Psoas muscle (tissue), 8 donors: Measurements from ENCODE around the gene RPN1. TPM values are rescaled to one million over a fixed set of nuclear protein-coding genes. Genes with fewer than 3 reads are reported as not detected.

Source experiments
- ATAC-seq, 4 donors: fragments of 200-7000 bp; cut with Tn5 transposase; one replicate each; pipeline ENCODE4 v1.9.1; 2020; ENCODE audit warnings: moderate library complexity in 3 of 4, mild to moderate bottlenecking in 2 of 4
- DNase-seq, 2 donors: peaks; one replicate each; pipeline ENCODE4 v3.0.0-alpha.2; 2020
- H3K27ac ChIP-seq: fragments of 200-600 bp; one replicate; pipeline ENCODE4 v1.8.0; 2022
- H3K27me3 ChIP-seq, 3 donors: fragments of 200-600 bp in 1 of 3; one replicate each; pipeline versions ENCODE4 v1.6.1 to v1.8.0; 2013 to 2022; ENCODE audit warnings: low read length in 2 of 3, mild to moderate bottlenecking in 2 of 3, moderate library complexity in 1 of 3; ENCODE audit not compliant: insufficient read depth in 3 of 3
- H3K36me3 ChIP-seq, 2 donors: fragments of 200-600 bp in 1 of 2; one replicate each; pipeline versions ENCODE4 v1.6.1 to v1.8.0; 2013 to 2022; ENCODE audit warnings: low read depth in 1 of 2, mild to moderate bottlenecking in 1 of 2, moderate library complexity in 1 of 2; ENCODE audit not compliant: insufficient read depth in 1 of 2
- H3K4me1 ChIP-seq: fragments of 200-600 bp; one replicate; pipeline ENCODE4 v1.8.0; 2022
- H3K4me3 ChIP-seq: fragments of 200-600 bp; one replicate; pipeline ENCODE4 v1.8.0; 2022; ENCODE audit warnings: mild to moderate bottlenecking
- H3K9me3 ChIP-seq: fragments of 200-600 bp; one replicate; pipeline ENCODE4 v1.8.0; 2022
- WGBS, 3 donors: extraction: QIAGEN DNeasy Blood & Tissue Kit; methylation state at CpG; one replicate each; pipeline versions ENCODE4 v1.1.6 to v1.1.7; 2013; 5-methylcytosine and 5-hydroxymethylcytosine counted together
- intact Hi-C, 2 donors: fragments of 100-400 bp; cut with DNase I; formaldehyde crosslinking; loops; one replicate each; pipeline versions ENCODE4 v1.11.0 to v1.14.2; 2022
- polyA plus RNA-seq, 3 donors: library from polyadenylated mRNA; stranded (reverse); fragments of 200-250 nt; gene quantifications; one replicate each; pipeline ENCODE4 v1.2.3, GENCODE V29; 2013
- total RNA-seq, 4 donors: library from RNA; stranded (reverse); fragmentation: NEBNext Ultra II Directional in 2 of 4; extraction: Animal tissue kit (Norgen Biotek cat#: 25700) in 2 of 4; gene quantifications; one replicate each; pipeline versions ENCODE4 v1.2.1 to v1.2.4, GENCODE V29; 2021 to 2023
- TF ChIP-seq, protein P1 (sequence below): fragments of 200-600 bp; IDR thresholded peaks from one replicate; pipeline ENCODE4 v1.8.0; 2022; ENCODE audit warnings: antibody characterized with exemption
- donor health status: healthy with polysubstance abuse.
- donor health status: DM: no; HTN: no; CAD: no; lungs with moderate emphysema.
- donor health status: Bipolar disorder and iron deficiency.
- donor health status: healthy.
- donor health status: DM: yes; HTN: yes; CAD: no.
- donor health status: DM: no; HTN: no; CAD: no.
- donor health status: DM: no; HTN: no; CAD: no.
- donor health status: DM: yes; HTN: yes; CAD: no.

RPN1 gene
- total and polyA plus RNA-seq, 7 donors = 55.5 to 197 (median 110) TPM

DNA sequence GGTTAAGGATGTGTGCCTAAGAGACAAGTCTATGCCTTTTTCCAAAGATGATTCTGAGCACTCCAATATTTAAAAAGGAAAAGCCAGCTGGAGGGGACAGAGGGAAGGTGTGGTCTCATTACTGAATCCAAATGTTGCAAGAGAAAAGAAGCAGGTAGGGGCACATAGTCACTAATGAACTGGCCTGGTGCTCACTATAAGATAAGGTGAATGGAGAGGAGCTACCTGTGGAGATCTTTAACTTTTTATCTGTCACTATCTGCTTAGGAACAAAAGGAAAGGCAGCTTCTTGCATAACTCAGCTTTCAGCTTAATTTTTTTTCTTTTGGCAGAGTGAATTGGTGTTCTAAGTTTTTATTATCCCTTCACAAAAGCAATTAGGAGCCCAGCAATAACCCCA is 69.1 kb downstream of the RPN1 start:
- Histone ChIP-seq H3K36me3 (no peaks in the 10 kb centered on the region), H3K9me3 (no peaks in the 10 kb centered on the region), H3K27ac (no peak overlapping the region), H3K27me3 (peaks cover 0 to 4% (median 0%) of the 10 kb centered on the region in 3 donors), H3K4me3 (no peak overlapping the region), H3K4me1 (no peaks in the 10 kb centered on the region)
- intact Hi-C loops = no loop called here
- ATAC-seq = no peak
- DNase-seq = no peak
- TF ChIP-seq, protein P1, sequence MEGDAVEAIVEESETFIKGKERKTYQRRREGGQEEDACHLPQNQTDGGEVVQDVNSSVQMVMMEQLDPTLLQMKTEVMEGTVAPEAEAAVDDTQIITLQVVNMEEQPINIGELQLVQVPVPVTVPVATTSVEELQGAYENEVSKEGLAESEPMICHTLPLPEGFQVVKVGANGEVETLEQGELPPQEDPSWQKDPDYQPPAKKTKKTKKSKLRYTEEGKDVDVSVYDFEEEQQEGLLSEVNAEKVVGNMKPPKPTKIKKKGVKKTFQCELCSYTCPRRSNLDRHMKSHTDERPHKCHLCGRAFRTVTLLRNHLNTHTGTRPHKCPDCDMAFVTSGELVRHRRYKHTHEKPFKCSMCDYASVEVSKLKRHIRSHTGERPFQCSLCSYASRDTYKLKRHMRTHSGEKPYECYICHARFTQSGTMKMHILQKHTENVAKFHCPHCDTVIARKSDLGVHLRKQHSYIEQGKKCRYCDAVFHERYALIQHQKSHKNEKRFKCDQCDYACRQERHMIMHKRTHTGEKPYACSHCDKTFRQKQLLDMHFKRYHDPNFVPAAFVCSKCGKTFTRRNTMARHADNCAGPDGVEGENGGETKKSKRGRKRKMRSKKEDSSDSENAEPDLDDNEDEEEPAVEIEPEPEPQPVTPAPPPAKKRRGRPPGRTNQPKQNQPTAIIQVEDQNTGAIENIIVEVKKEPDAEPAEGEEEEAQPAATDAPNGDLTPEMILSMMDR = no peak

DNA sequence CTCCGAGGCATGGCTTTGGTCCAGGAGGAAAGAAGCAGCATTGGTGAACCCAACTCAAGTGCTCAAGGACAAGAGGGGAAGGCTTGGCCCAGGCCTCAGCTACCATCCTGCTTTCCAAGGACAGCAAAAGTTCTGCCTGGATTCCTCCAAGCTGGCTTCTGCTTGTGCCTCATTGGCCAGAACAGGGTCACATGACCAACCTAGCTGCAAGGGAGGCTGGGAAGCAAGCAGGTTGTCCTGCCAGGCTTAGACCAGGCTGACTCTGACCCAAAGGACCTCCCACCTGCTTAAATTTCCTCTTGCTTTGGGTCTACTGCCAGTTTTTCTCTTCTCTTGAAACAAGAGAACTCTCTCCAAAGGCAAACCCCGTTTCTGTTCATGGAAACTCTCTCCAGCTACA is 70.7 kb downstream of the RPN1 start:
- TF ChIP-seq, protein P1 = no peak
- H3K9me3 ChIP-seq = no peaks in the 10 kb centered on the region
- intact Hi-C loops = no loop called here
- no peak overlapping the region for H3K4me3 ChIP-seq
- peaks cover 0 to 9% (median 0%) of the 10 kb centered on the region in 3 donors for H3K27me3 ChIP-seq
- WGBS, 3 donors = 67 to 75% (median 71%) methylated on average over 2 of the region's 2 CpGs
- ATAC-seq (no peak), DNase-seq (no peak)
- H3K36me3 ChIP-seq = no peaks in the 10 kb centered on the region
- no peak overlapping the region for H3K27ac ChIP-seq
- H3K4me1 ChIP-seq = no peaks in the 10 kb centered on the region

DNA sequence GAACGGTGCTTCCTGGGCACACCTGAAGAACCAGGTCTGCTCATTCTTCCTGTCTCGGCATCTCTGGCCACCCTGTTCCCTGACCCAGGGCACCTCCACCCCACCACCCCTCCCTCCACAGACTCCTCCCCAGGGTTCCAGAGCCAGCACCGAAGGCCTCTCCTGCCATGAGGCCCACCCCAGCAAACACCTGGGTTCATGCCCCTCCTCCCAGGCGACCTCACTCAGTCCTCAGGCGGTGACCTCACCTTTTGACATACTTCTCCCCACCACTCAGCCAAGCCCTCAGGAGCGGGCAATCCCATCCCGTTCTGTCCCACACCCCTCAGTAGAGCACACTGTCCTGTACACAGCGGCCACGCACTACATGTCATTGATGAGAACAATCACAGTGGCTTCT is 72.3 kb downstream of the RPN1 start:
- TF ChIP-seq, protein P1 = no peak
- no peaks in the 10 kb centered on the region for H3K4me1 ChIP-seq
- no peak overlapping the region for H3K4me3 ChIP-seq
- intact Hi-C loops = no loop called here
- DNase-seq (no peak), ATAC-seq (no peak)
- H3K27me3 ChIP-seq = peaks cover 0 to 9% (median 0%) of the 10 kb centered on the region in 3 donors
- no peak overlapping the region for H3K27ac ChIP-seq
- H3K9me3 ChIP-seq = no peaks in the 10 kb centered on the region
- 86 to 94% (median 87%) methylated on average over 9 of the region's 9 CpGs for WGBS, 3 donors
- H3K36me3 ChIP-seq = no peaks in the 10 kb centered on the region

DNA sequence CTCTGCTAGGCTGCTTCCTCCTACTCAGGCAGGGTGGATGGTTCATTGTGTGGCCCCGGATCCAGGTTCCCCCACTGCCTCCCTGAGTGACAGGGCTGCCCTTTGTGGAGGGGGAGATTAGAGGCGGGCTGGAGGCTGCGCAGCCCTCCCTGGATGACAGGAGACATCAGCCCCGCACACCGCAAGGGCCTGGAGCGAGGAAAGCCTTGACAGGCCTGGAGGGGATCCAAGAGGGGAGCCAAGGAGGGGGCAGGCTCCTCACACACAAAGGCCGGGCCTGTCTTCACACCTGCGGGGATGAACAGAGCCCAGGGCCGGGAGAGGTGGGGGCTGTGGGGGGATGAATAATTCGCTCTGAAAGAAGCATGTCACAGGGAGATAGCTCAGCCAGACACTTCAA is 72.9 kb downstream of the RPN1 start:
- Histone ChIP-seq H3K27me3 (peaks cover 0 to 9% (median 0%) of the 10 kb centered on the region in 3 donors), H3K9me3 (no peaks in the 10 kb centered on the region), H3K4me1 (no peaks in the 10 kb centered on the region), H3K36me3 (no peaks in the 10 kb centered on the region), H3K27ac (no peak overlapping the region), H3K4me3 (no peak overlapping the region)
- TF ChIP-seq, protein P1 = no peak
- WGBS, 3 donors = 68 to 77% (median 69%) methylated on average over 10 of the region's 10 CpGs
- ATAC-seq (no peak), DNase-seq (no peak)
- intact Hi-C loops = no loop called here

DNA sequence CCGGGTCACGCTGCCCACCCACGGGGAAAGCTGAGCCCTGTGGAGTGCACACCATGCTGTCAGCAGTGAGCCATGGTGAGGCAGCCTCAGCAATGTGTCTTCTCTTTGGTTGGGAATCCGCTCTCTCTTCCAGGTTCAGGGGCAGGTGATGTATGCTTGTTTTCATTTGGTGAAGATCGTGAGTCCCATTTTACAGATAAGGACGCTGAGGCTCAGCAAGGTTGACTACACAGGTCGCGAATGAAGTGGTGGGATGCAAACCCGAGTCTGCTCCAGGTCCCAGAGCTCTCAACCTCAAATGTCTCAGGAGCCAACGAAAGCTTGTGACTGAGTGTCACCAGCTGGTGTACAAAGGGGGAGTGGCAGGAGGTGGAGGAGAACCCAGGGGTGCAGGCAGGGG is 74.3 kb downstream of the RPN1 start:
- WGBS, 3 donors = 64 to 67% (median 64%) methylated on average over 10 of the region's 10 CpGs
- no peak overlapping the region for H3K27ac ChIP-seq
- H3K27me3 ChIP-seq = peaks cover 0 to 11% (median 0%) of the 10 kb centered on the region in 3 donors
- intact Hi-C loops = no loop called here
- TF ChIP-seq, protein P1 = no peak
- no peak for ATAC-seq
- H3K4me3 ChIP-seq = no peak overlapping the region
- no peak for DNase-seq
- H3K4me1 ChIP-seq = no peaks in the 10 kb centered on the region
- H3K36me3 ChIP-seq = no peaks in the 10 kb centered on the region
- H3K9me3 ChIP-seq = no peaks in the 10 kb centered on the region
